ENCODE results near the gene ADGRV1. TPM values are rescaled to one million over a fixed set of nuclear protein-coding genes. Genes with fewer than 3 reads are reported as not detected.

Gene ADGRV1
- total RNA-seq, 4 donors from 2014 or later, result 1.9 to 11.3 TPM; not detected in 2

DNA sequence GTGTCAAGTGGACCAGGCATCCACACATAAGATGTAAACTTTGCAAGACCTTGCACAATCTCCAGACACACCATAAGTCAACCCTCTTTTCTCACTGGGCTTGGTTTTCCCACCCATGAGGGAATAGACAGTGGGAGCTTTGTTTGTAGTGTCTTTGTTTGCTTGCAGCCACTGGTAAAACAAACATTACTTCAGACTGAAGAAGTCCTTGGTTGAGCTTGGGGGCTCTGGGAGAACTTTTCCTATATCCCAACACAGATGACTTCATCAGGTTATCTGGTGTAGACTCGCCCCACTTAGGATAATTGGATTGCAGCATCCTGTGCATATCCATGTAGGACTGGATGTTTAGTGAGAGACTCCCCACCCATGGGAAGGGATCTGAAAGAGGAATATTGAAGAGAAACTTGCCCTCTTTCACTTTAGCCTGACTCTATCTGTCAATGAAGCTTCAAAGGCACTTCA is 11.5 kb upstream of the ADGRV1 start:
- Histone ChIP-seq H3K4me1 (no peaks in the 10 kb centered on the region), H3K36me3 (no peaks in the 10 kb centered on the region), H3K4me3 (no peak overlapping the region), H3K9me3 (no peaks in the 10 kb centered on the region), H3K27me3 (peaks cover 0 to 10% of the 10 kb centered on the region in 2 donors), H3K27ac (no peak overlapping the region)
- TF ChIP-seq POLR2A (IDR thresholded peaks at IDR 0.05) (no peak), CTCF (IDR thresholded peaks at IDR 0.05) (no peak)
- intact Hi-C loops (cut with DNase I; ENCODE audit: low total_unique reads), result no loop called here
- no peak for DNase-seq

- Histone ChIP-seq H3K27ac (no peak overlapping the region), H3K36me3 (no peaks in the 10 kb centered on the region), H3K27me3 (peaks cover 0 to 10% of the 10 kb centered on the region in 2 donors), H3K4me1 (no peaks in the 10 kb centered on the region), H3K4me3 (no peak overlapping the region), H3K9me3 (no peaks in the 10 kb centered on the region)
- TF ChIP-seq POLR2A (IDR thresholded peaks at IDR 0.05), result no peak
- no peak for TF ChIP-seq CTCF (IDR thresholded peaks at IDR 0.05)
- intact Hi-C loops (cut with DNase I; ENCODE audit: low total_unique reads), result no loop called here
- no peak for DNase-seq
Observed at GRCh38 chr5:90548069-90548593, 10.5 kb upstream of the ADGRV1 start.

DNA sequence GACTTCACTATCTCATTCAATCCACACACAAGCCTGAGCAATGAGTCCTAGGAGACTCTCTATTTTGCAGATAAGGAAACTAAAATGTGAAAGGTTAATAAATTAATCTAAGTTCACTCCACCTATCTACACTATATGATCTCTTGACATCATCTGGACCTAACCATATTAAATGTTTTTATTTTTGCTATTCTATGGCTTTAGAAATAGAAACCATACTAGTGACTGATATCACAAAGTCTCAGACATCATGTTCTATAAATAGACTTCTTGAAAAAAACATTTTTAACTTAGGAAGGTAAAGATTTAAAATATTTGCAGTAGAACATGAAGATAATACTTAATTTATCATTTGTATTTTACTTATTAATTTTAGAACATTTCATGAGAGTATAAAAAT is 9.4 kb upstream of the ADGRV1 start:
- H3K27me3 ChIP-seq, result peaks cover 0 to 10% of the 10 kb centered on the region in 2 donors
- no peaks in the 10 kb centered on the region for H3K9me3 ChIP-seq
- intact Hi-C loops (cut with DNase I; ENCODE audit: low total_unique reads), result no loop called here
- H3K4me3 ChIP-seq, result no peak overlapping the region
- TF ChIP-seq CTCF (IDR thresholded peaks at IDR 0.05) (no peak), POLR2A (IDR thresholded peaks at IDR 0.05) (no peak)
- DNase-seq, result no peak
- H3K4me1 ChIP-seq, result no peaks in the 10 kb centered on the region
- H3K27ac ChIP-seq, result no peak overlapping the region
- H3K36me3 ChIP-seq, result no peaks in the 10 kb centered on the region

DNA sequence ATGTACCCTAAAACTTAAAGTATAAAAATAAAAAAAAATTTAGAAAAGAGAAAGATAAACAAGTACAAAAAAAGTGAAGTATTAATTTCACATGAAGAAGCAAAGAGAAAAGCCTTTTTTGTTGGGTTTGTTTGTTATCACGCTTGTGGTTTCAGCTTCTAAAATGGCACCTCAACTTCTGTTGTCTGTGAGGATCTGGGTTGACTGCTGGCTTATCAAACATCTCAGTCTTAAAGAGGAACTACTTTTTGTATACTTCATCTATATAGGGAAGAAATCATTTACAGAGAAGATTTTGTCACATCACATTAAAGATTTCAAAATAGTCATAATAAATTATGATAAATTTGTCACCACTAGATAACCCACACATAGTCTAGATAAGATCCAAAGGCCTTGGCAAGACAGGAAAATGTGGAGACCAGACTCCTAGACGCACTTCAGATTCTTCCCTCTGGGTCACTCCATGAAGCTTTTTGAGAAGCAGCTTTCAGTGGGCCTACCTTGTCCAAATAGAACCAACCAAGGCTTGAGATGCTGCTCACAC is 8.8 kb upstream of the ADGRV1 start:
- Histone ChIP-seq H3K4me1 (no peaks in the 10 kb centered on the region), H3K27ac (no peak overlapping the region), H3K9me3 (no peaks in the 10 kb centered on the region), H3K27me3 (peaks cover 0 to 10% of the 10 kb centered on the region in 2 donors), H3K36me3 (no peaks in the 10 kb centered on the region), H3K4me3 (no peak overlapping the region)
- no peak for TF ChIP-seq CTCF (IDR thresholded peaks at IDR 0.05)
- TF ChIP-seq POLR2A (IDR thresholded peaks at IDR 0.05), result no peak
- no peak for DNase-seq
- intact Hi-C loops (cut with DNase I; ENCODE audit: low total_unique reads), result no loop called here

GRCh38 chr5:90550963-90551362 is 7.6 kb upstream of the ADGRV1 start:
- intact Hi-C loops (cut with DNase I; ENCODE audit: low total_unique reads), result no loop called here
- H3K4me3 ChIP-seq, result no peak overlapping the region
- no peak overlapping the region for H3K27ac ChIP-seq
- DNase-seq, result no peak
- no peak for TF ChIP-seq CTCF (IDR thresholded peaks at IDR 0.05)
- TF ChIP-seq POLR2A (IDR thresholded peaks at IDR 0.05), result no peak
- no peaks in the 10 kb centered on the region for H3K4me1 ChIP-seq
- no peaks in the 10 kb centered on the region for H3K36me3 ChIP-seq
- peaks cover 0 to 10% of the 10 kb centered on the region in 2 donors for H3K27me3 ChIP-seq
- H3K9me3 ChIP-seq, result no peaks in the 10 kb centered on the region
